DOHH2 (cell line): ENCODE data around the gene ADAM10.

Source experiments
- H3F3A ChIP-seq: fragments of 200-600 bp; sonication (generic), shearing (Covaris generic); 2 replicates; pipeline ENCODE4 v1.6.0; 2016; ENCODE audit warnings: antibody characterized with exemption, mild to moderate bottlenecking; ENCODE audit not compliant: control insufficient read depth, insufficient read depth
- H3K27ac ChIP-seq: fragments of 200-600 bp; sonication (generic); 2 replicates; pipeline ENCODE4 v1.5.1; 2014; ENCODE audit warnings: low read depth, mild to moderate bottlenecking, low read length, moderate library complexity
- H3K27me3 ChIP-seq: fragments of 200-600 bp; sonication (generic); 2 replicates; pipeline ENCODE4 v1.6.1; 2014; ENCODE audit warnings: mild to moderate bottlenecking, low read length, mixed read lengths; ENCODE audit not compliant: control insufficient read depth
- H3K36me3 ChIP-seq: fragments of 200-600 bp; sonication (generic); 2 replicates; pipeline ENCODE4 v1.6.1; 2014; ENCODE audit warnings: mild to moderate bottlenecking, low read length, moderate library complexity, mixed read lengths; ENCODE audit not compliant: control insufficient read depth
- H3K4me1 ChIP-seq: fragments of 200-600 bp; sonication (generic); 2 replicates; pipeline ENCODE4 v1.6.1; 2014; ENCODE audit warnings: mild to moderate bottlenecking, low read length, mixed read lengths; ENCODE audit not compliant: control insufficient read depth
- H3K4me2 ChIP-seq: fragments of 200-600 bp; sonication (generic); 2 replicates; pipeline ENCODE4 v1.6.0; 2014; ENCODE audit warnings: mild to moderate bottlenecking, low read length, moderate library complexity
- H3K4me3 ChIP-seq: fragments of 200-600 bp; sonication (generic); 2 replicates; pipeline ENCODE4 v1.5.1; 2014; ENCODE audit warnings: mild to moderate bottlenecking, low read length, mixed read lengths
- H3K79me2 ChIP-seq: fragments of 200-600 bp; sonication (generic); 2 replicates; pipeline ENCODE4 v1.6.1; 2014; ENCODE audit warnings: mild to moderate bottlenecking, low read length, mixed read lengths; ENCODE audit not compliant: control insufficient read depth
- H3K9me2 ChIP-seq: fragments of 200-600 bp; sonication (generic); replicated peaks from 2 replicates; pipeline ENCODE4 v1.6.1; 2014; ENCODE audit warnings: mild to moderate bottlenecking, low read length, mixed read lengths; ENCODE audit not compliant: control insufficient read depth
- H3K9me3 ChIP-seq: fragments of 200-600 bp; sonication (generic); 2 replicates; pipeline ENCODE4 v1.6.1; 2014; ENCODE audit warnings: antibody characterized with exemption, low read length, mixed read lengths; ENCODE audit not compliant: control insufficient read depth, insufficient read depth
- H4K20me1 ChIP-seq: fragments of 200-600 bp; sonication (generic); 2 replicates; pipeline ENCODE4 v1.6.0; 2014; ENCODE audit warnings: low read depth, mild to moderate bottlenecking, antibody characterized with exemption, low read length, moderate library complexity; ENCODE audit not compliant: control insufficient read depth, insufficient read depth
- EZH2phosphoT487 ChIP-seq: fragments of 200-600 bp; sonication (generic); IDR thresholded peaks from 2 replicates; pipeline ENCODE4 v1.6.1; 2017; ENCODE audit warnings: borderline replicate concordance, mild to moderate bottlenecking, antibody characterized with exemption, low read length, moderate library complexity, mixed read lengths
- TF ChIP-seq, protein P1 (sequence below): fragments of 200-600 bp; sonication (generic); IDR thresholded peaks from one replicate; pipeline ENCODE4 v1.5.1; 2014; ENCODE audit warnings: antibody characterized with exemption, mild to moderate bottlenecking, low read depth, low read length; ENCODE audit not compliant: poor library complexity, severe bottlenecking

The ADAM10 gene

DNA sequence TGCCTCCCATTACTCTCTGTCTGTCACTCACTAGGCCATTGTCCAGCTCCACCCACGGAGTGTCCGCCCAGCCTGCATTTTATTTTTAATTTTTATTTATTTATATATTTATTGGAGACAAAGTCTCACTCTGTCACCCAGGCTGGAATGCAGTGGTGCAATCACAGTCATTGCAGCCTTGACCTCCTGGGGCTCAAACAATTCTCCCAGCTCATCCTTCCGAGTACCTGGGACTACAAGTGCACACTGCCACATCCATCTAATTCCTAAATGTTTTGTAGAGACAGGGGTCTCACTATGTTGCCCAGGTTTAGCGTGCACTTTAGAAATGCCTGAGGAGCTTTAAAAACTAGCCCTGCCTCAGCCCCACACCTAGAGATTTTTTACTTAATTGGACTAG lies 176.2 kb downstream of the ADAM10 start:
- Histone ChIP-seq H3K27ac (no peak overlapping the region), H3K4me3 (no peak overlapping the region), H3K27me3 (no peaks in the 10 kb centered on the region), H3K4me1 (no peaks in the 10 kb centered on the region), H3K79me2 (no peaks in the 10 kb centered on the region), H4K20me1 (no peaks in the 10 kb centered on the region), H3K9me2 (no peaks in the 10 kb centered on the region), H3K4me2 (no peak overlapping the region), H3F3A (no peaks in the 10 kb centered on the region), H3K36me3 (no peaks in the 10 kb centered on the region), H3K9me3 (no peaks in the 10 kb centered on the region)
- TF ChIP-seq, protein P1, sequence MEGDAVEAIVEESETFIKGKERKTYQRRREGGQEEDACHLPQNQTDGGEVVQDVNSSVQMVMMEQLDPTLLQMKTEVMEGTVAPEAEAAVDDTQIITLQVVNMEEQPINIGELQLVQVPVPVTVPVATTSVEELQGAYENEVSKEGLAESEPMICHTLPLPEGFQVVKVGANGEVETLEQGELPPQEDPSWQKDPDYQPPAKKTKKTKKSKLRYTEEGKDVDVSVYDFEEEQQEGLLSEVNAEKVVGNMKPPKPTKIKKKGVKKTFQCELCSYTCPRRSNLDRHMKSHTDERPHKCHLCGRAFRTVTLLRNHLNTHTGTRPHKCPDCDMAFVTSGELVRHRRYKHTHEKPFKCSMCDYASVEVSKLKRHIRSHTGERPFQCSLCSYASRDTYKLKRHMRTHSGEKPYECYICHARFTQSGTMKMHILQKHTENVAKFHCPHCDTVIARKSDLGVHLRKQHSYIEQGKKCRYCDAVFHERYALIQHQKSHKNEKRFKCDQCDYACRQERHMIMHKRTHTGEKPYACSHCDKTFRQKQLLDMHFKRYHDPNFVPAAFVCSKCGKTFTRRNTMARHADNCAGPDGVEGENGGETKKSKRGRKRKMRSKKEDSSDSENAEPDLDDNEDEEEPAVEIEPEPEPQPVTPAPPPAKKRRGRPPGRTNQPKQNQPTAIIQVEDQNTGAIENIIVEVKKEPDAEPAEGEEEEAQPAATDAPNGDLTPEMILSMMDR, result no peak
- no peak for TF ChIP-seq EZH2phosphoT487

DNA sequence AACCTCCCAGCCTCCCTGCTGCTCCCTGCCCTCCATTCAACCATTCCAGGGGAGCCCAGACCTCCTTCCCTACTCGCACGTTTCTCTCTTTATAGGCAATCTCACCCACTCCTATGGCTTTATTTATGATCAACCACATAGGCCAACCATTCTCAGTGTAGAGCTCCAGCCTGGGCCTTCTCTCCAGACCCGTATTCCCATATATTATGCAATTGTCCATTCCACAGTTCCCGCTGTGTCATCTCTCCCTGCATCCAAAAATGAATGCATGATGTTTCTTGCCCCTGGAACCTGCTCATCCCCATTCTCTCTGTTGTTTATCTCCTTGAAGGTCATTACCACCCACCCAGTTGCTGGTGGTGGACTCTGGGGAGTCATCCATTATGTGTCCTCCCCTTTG lies 177.0 kb downstream of the ADAM10 start:
- Histone ChIP-seq H3F3A (no peaks in the 10 kb centered on the region), H3K9me3 (no peaks in the 10 kb centered on the region), H3K4me1 (no peaks in the 10 kb centered on the region), H3K4me2 (no peak overlapping the region), H4K20me1 (no peaks in the 10 kb centered on the region), H3K36me3 (no peaks in the 10 kb centered on the region), H3K27me3 (no peaks in the 10 kb centered on the region), H3K27ac (no peak overlapping the region), H3K4me3 (no peak overlapping the region), H3K79me2 (no peaks in the 10 kb centered on the region), H3K9me2 (no peaks in the 10 kb centered on the region)
- TF ChIP-seq EZH2phosphoT487, result no peak
- TF ChIP-seq, protein P1, result no peak

DNA sequence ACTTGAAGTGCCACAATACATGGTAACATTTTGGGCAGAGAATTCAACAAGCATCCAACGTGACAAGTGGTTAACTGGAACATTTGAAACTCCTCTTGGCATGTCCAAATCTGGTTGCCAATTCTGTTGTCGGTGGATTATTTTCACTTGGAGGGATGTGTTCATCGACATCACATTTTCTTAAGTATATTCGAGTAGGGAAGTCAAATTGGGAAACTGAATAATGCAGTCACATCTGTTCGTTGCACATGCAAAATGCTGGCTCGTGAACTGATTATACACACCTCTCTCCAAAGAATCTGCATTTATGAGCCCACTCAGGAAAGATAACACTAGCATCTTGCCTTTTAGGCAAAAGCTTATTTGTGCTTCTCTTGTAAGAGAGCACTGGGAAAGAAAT lies 178.0 kb downstream of the ADAM10 start:
- no peaks in the 10 kb centered on the region for H3K27me3 ChIP-seq
- TF ChIP-seq, protein P1, result no peak
- no peak for TF ChIP-seq EZH2phosphoT487
- no peak overlapping the region for H3K4me3 ChIP-seq
- no peaks in the 10 kb centered on the region for H3K9me2 ChIP-seq
- no peaks in the 10 kb centered on the region for H4K20me1 ChIP-seq
- no peaks in the 10 kb centered on the region for H3F3A ChIP-seq
- H3K9me3 ChIP-seq, result no peaks in the 10 kb centered on the region
- no peaks in the 10 kb centered on the region for H3K4me1 ChIP-seq
- no peak overlapping the region for H3K4me2 ChIP-seq
- H3K27ac ChIP-seq, result no peak overlapping the region
- H3K79me2 ChIP-seq, result no peaks in the 10 kb centered on the region
- no peaks in the 10 kb centered on the region for H3K36me3 ChIP-seq

DNA sequence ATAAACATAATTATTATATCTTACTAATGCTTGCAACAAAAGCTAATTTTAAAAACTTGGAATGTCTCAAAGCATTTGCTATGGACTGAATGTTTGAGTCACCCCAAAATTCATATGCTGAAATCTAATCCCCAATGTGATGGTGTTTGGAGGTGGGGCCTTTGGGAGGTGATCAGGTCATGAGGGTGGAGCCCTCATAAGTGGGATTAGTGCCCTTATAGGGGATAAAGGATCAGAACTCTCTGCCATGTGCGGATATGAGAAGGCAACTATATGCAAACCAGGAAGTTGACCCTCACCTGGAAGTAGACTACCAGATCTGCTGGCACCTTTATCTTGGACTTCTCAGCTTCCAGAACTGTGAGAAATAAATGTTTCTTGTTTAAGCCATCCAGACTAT lies 180.1 kb downstream of the ADAM10 start:
- H3K27ac ChIP-seq, result no peak overlapping the region
- no peaks in the 10 kb centered on the region for H4K20me1 ChIP-seq
- H3K4me1 ChIP-seq, result no peaks in the 10 kb centered on the region
- H3K4me2 ChIP-seq, result no peak overlapping the region
- H3K9me3 ChIP-seq, result no peaks in the 10 kb centered on the region
- no peaks in the 10 kb centered on the region for H3F3A ChIP-seq
- no peaks in the 10 kb centered on the region for H3K9me2 ChIP-seq
- H3K79me2 ChIP-seq, result no peaks in the 10 kb centered on the region
- no peak overlapping the region for H3K4me3 ChIP-seq
- TF ChIP-seq, protein P1, result no peak
- TF ChIP-seq EZH2phosphoT487, result no peak
- H3K36me3 ChIP-seq, result no peaks in the 10 kb centered on the region
- H3K27me3 ChIP-seq, result no peaks in the 10 kb centered on the region
